Tibial nerve (tissue), 4 donors: ENCODE measurements around the gene CES2. TPM values are rescaled to one million over a fixed set of nuclear protein-coding genes. Genes with fewer than 3 reads are reported as not detected.

Experiments
- DNase-seq, 2 donors: peaks; one replicate each; pipeline ENCODE4 v3.0.0-alpha.2; 2019; ENCODE audit warnings: low spot score in 2 of 2
- H3K27ac ChIP-seq, 4 donors: fragments of 200-600 bp; sonication (generic) in 3 of 4; one replicate each; pipeline ENCODE4 v1.5.1; 2017 to 2019; ENCODE audit warnings: mild to moderate bottlenecking in 1 of 4
- H3K27me3 ChIP-seq, 2 donors: fragments of 200-600 bp; sonication (generic) in 1 of 2; one replicate each; pipeline versions ENCODE4 v1.5.1 to v1.6.0; 2017 to 2019
- H3K36me3 ChIP-seq, 3 donors: fragments of 200-600 bp; sonication (generic); one replicate each; pipeline ENCODE4 v1.5.1; 2018 to 2019
- H3K4me1 ChIP-seq, 4 donors: fragments of 200-600 bp; sonication (generic) in 3 of 4; one replicate each; pipeline ENCODE4 v1.5.1; 2017 to 2019
- H3K4me3 ChIP-seq, 4 donors: fragments of 200-600 bp; sonication (generic) in 3 of 4; one replicate each; pipeline ENCODE4 v1.5.1; 2017 to 2019; ENCODE audit warnings: mild to moderate bottlenecking in 1 of 4, moderate library complexity in 1 of 4
- H3K9me3 ChIP-seq, 4 donors: fragments of 200-600 bp; sonication (generic) in 3 of 4; one replicate each; pipeline ENCODE4 v1.5.1; 2017 to 2019
- CTCF ChIP-seq, 5 experiments: fragments of 200-600 bp in 3 of 5; fragments of 450-650 bp in 2 of 5; sonication (generic) in 3 of 5; IDR thresholded peaks; one replicate each; pipeline ENCODE4 v1.5.1; 2016 to 2019; ENCODE audit warnings: antibody characterized with exemption in 5 of 5, mild to moderate bottlenecking in 3 of 5, moderate library complexity in 2 of 5
- EP300 ChIP-seq, 2 donors: sonication (generic); formaldehyde crosslinking; IDR thresholded peaks; one replicate each; pipeline ENCODE4 v1.6.1; 2017; ENCODE audit warnings: antibody characterized with exemption in 2 of 2, mild to moderate bottlenecking in 1 of 2
- POLR2A ChIP-seq, 2 donors: fragments of 450-650 bp; IDR thresholded peaks; one replicate each; pipeline ENCODE4 v1.6.1; 2017; ENCODE audit warnings: antibody characterized with exemption in 2 of 2, mild to moderate bottlenecking in 2 of 2, moderate library complexity in 2 of 2
- WGBS, 2 donors: methylation state at CpG; one replicate each; pipeline ENCODE4 v1.1.5; 2018; 5-methylcytosine and 5-hydroxymethylcytosine counted together
- total RNA-seq, 4 donors: library from RNA; depleted of rRNA; stranded (reverse); fragments of >200 nt; gene quantifications; one replicate each; pipeline ENCODE4 v1.1.0, GENCODE V29; 2016

The CES2 gene
- total RNA-seq, 4 donors from 2014 or later = 29.2 to 45.0 (median 34.4) TPM

- TF ChIP-seq POLR2A (IDR thresholded peaks at IDR 0.05) (no peak), EP300 (IDR thresholded peaks at IDR 0.05) (no peak), CTCF (IDR thresholded peaks at IDR 0.05) (no peak)
- peak overlapping the region; percentile 6 to 65 (median 35) for H3K4me3 ChIP-seq
- peaks cover 0 to 52% (median 7%) of the 10 kb centered on the region in 4 donors for H3K4me1 ChIP-seq
- 68% methylated on average over 18 of the region's 18 CpGs for WGBS, 2 donors
- peaks cover 0 to 21% of the 10 kb centered on the region in 2 donors for H3K27me3 ChIP-seq
- H3K9me3 ChIP-seq = no peaks in the 10 kb centered on the region
- H3K27ac ChIP-seq = peak overlapping the region in 3 of 4 donors; percentile 17 to 86 (median 22)
- no peak for DNase-seq
- H3K36me3 ChIP-seq = peaks cover 0 to 10% (median 0%) of the 10 kb centered on the region in 3 donors
Observed at GRCh38 chr16:66923247-66923731, 12.0 kb upstream of the CES2 start.

- no peaks in the 10 kb centered on the region for H3K9me3 ChIP-seq
- H3K36me3 ChIP-seq = peaks cover 0 to 10% (median 0%) of the 10 kb centered on the region in 3 donors
- H3K4me3 ChIP-seq = peak overlapping the region; percentile 6 to 65 (median 35)
- H3K27me3 ChIP-seq = peaks cover 0 to 21% of the 10 kb centered on the region in 2 donors
- no peak for DNase-seq
- peak overlapping the region in 2 of 4 donors; percentile 8 to 86 for H3K27ac ChIP-seq
- WGBS, 2 donors = 75 to 97% methylated on average over 3 of the region's 3 CpGs
- no peak for TF ChIP-seq EP300 (IDR thresholded peaks at IDR 0.05)
- TF ChIP-seq CTCF (IDR thresholded peaks at IDR 0.05) = no peak
- TF ChIP-seq POLR2A (IDR thresholded peaks at IDR 0.05) = no peak
- peaks cover 0 to 52% (median 7%) of the 10 kb centered on the region in 4 donors for H3K4me1 ChIP-seq
Observed at GRCh38 chr16:66923866-66924265, 11.4 kb upstream of the CES2 start.

GRCh38 chr16:66924527-66925321 lies 10.6 kb upstream of the CES2 start:
- H3K36me3 ChIP-seq = peaks cover 0 to 10% (median 0%) of the 10 kb centered on the region in 3 donors
- TF ChIP-seq POLR2A (IDR thresholded peaks at IDR 0.05) (peak in 1 of 2 donors; percentile 16), CTCF (IDR thresholded peaks at IDR 0.05) (peak in 4 of 5 experiments; percentile 24 to 65 (median 46)), EP300 (IDR thresholded peaks at IDR 0.05) (no peak)
- H3K4me3 ChIP-seq = peak overlapping the region; percentile 23 to 65 (median 53)
- H3K9me3 ChIP-seq = no peaks in the 10 kb centered on the region
- 13 to 22% methylated on average over 22 to 29 of the region's 72 CpGs for WGBS, 2 donors
- peaks cover 0 to 21% of the 10 kb centered on the region in 2 donors for H3K27me3 ChIP-seq
- no peak for DNase-seq
- peak overlapping the region; percentile 28 to 86 (median 68) for H3K27ac ChIP-seq
- H3K4me1 ChIP-seq = peaks cover 0 to 48% (median 7%) of the 10 kb centered on the region in 4 donors

GRCh38 chr16:66925322-66925840 lies 9.9 kb upstream of the CES2 start, which contains the start of gene RRAD:
RRAD (minus strand) TSS chr16:66925535; CDS start chr16:66925179, 356 bp downstream.
- DNase-seq = no peak
- 3 to 6% methylated on average over 24 to 42 of the region's 42 CpGs for WGBS, 2 donors
- Histone ChIP-seq H3K27me3 (peaks cover 0 to 21% of the 10 kb centered on the region in 2 donors), H3K4me1 (peaks cover 0 to 46% (median 7%) of the 10 kb centered on the region in 4 donors), H3K9me3 (no peaks in the 10 kb centered on the region), H3K27ac (peak within 1 kb of the TSS; percentile 28 to 86 (median 68)), H3K4me3 (peak within 1 kb of the TSS; percentile 23 to 65 (median 53)), H3K36me3 (peaks cover 0 to 16% (median 0%) of the 10 kb centered on the region in 3 donors)
- TF ChIP-seq POLR2A (IDR thresholded peaks at IDR 0.05) = no peak
- peak in 1 of 2 donors; percentile 55 for TF ChIP-seq EP300 (IDR thresholded peaks at IDR 0.05)
- TF ChIP-seq CTCF (IDR thresholded peaks at IDR 0.05) = peak in 1 of 5 experiments; percentile 19
